GM21576 (cell line): Measurements from ENCODE around the gene PRKAG2.

ENCODE experiments used
- ATAC-seq: cut with Tn5 transposase; IDR thresholded peaks from one replicate; pipeline ENCODE4 v1.9.1; 2021; ENCODE audit warnings: mild to moderate bottlenecking, moderate library complexity; ENCODE audit not compliant: unreplicated experiment

The PRKAG2 gene

DNA sequence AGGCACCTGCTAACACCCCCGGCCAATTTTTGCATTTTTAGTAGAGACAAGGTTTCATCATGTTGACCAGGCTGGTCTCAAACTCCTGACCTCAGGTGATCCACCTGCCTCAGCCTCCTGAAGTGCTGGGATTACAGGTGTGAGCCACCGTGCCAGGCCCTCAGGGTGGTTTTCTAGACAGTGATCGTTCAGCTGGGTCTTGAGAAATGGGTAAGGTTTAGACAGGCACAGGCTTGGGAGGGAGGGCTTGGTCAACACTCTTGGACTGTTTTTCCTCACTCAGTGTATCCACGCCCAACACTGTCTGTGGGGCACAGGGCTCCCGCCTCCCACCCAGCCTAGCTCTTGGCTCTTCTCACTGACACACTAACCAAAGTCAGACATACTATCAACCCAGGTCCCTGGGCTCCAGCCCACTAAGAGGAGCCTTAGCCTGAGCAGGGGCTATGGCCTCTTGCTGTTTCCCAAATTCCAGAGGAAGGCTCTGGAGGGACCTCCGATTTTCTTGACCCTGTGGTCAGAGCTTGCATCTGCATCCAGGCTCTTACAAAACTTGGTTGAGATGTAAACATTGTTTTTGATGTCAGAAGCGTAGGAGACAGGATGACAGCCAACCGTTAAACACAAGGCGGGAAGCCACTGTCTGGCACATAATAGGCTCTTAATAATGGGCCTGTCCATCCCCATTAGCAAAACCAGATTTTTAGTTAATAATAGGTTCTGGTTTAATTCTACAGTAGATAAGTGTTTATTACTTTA is 143.9 kb downstream of the PRKAG2 start:
- ATAC-seq: no peak

DNA sequence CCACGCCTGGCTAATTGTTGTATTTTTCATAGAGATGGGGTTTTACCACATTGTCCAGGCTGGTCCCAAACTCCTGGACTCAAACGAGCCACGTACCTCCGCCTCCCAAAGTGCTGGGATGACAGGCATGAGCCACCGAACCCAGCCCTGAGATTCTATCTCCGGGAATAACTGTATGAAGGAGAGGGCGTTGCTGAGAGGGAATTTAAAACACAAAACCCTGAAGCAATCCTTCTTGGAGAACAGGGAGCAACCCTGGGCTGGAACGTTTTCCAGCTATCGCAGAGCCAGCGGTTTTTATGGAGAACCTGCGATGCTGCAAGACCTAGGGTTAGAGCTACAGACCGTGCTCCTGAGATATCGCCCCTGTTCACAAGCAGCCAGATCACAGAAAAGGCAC is 144.6 kb downstream of the PRKAG2 start:
- no peak for ATAC-seq

DNA sequence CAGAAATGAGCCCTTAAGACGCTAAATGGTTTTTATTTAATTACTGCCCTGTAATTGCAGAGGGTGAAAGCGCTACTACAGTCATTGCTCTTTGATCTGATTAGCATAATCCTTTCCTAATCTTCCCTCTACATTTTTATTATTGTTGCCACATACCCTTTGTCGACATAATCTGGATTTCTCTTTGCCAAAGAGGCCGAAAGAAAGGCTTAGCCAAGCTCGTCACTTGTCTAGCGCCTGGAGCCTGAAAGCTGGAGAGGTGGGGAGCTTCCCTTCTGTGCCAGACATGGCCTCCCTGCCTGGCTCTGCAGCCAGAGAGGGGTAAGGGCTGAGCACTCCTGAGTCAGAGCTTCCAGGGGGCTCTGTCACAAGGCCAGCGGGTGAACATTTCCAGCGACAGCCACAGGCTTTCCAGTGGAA is 145.9 kb downstream of the PRKAG2 start:
- ATAC-seq: no peak

DNA sequence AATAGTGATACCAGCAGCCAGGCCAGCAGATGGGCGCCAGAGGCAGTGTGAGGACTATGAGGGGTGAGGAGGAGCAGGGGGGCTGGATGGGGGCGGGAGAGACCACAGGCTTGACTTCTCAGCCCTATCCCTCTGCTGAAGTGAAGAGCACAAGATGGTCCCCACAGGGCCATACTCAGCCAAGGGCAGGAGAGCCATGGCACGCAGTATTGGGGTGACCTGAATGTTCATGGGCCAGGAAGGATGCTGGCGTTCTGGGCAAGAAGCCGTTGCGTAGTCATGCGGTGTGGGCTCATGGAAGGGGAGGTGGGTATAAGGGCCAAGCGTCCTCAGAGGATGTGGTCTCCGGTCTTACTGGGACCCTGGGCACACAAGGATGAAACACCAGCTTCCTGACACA is 146.3 kb downstream of the PRKAG2 start:
- ATAC-seq: no peak

DNA sequence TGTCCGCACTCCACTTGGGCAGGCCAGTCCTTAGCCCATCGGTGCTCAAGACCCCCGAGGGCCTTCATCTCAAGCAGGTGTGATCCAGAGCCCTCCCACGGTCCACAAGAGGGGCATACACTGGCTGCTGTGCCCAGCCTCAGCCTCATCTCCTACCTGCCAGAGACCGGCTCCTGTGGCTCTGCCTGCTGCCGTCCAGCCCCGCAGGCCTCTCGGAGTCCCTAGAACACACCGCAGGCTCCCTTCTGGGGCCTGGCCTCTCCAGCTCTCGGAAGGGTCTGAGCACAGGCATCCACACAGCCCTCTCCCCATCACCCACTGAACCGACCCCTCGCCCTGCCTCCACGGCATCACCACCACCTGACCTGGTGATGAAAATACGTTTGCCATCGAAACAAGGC is 147.4 kb downstream of the PRKAG2 start:
- ATAC-seq: no peak

DNA sequence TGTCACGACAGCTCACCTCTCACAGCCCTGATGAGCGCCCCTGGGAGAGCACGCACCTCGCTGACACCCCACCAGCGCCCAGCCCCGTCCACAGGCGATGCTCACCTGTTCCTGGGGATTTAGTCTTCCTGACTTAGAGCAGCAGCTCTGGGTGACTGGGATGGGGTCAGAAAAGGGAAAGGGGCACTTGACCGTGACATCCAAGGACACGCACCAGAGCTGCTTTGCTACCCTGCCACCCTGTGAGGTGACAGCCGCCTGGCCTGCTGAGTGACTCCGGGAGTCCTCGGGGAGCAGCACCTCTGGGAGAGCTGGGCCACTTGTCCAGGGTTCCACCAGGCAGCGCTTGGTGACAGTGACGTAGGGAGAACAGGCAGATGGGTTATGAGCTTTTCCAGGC is 148.2 kb downstream of the PRKAG2 start:
- no peak for ATAC-seq

DNA sequence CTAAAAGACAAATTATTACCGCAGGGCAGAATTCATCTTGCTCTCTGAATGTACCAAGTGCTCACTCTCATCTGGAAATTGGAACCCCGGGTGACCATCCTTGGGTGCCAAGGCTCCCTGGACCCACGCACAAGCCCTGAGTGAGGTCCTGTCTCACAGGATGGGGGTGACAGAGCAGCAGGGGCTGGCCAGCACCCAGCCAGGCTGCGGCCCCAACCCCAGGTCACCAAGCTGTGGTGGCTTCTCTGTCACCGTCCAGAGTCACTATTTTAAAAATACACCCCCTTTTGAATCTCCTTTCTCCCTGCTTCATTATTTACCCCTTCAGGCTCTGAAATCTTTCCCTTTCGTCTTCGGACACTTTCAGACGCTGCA is 148.6 kb downstream of the PRKAG2 start:
- no peak for ATAC-seq

DNA sequence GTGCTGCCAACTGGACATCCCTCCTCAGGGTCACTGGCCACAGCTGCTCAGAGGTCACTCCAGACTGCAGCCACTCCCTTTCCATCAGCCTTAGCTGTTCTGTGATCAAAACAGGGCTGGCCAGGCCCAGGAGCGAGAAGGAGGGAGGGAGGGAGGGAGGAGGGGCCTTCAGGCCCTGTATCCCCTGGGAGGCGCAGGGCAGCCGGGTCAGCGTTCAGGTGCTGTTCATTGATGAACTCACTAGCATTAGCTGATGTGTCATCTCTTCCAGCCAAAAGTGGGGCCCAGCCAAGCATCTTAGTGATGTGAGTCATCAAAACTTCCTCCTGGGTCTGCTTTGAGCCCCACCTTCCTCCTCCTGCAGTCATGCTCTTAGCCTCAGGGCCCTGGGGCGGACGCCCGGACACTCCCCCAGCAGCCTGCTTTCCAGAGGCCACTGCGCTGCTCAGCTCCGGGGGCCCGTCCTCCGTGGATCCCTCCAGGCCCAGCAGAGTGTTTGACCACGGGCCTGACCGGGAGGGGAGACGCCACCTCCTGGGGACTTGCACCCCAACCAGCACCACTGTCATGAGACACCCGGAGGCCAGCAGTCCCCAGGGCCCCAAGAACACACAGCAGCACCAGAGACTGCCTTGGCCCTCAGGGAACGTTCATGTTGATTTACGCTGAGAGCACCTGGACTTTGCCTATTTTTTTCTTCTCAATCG is 149.2 kb downstream of the PRKAG2 start:
- peak; percentile 76 for ATAC-seq

DNA sequence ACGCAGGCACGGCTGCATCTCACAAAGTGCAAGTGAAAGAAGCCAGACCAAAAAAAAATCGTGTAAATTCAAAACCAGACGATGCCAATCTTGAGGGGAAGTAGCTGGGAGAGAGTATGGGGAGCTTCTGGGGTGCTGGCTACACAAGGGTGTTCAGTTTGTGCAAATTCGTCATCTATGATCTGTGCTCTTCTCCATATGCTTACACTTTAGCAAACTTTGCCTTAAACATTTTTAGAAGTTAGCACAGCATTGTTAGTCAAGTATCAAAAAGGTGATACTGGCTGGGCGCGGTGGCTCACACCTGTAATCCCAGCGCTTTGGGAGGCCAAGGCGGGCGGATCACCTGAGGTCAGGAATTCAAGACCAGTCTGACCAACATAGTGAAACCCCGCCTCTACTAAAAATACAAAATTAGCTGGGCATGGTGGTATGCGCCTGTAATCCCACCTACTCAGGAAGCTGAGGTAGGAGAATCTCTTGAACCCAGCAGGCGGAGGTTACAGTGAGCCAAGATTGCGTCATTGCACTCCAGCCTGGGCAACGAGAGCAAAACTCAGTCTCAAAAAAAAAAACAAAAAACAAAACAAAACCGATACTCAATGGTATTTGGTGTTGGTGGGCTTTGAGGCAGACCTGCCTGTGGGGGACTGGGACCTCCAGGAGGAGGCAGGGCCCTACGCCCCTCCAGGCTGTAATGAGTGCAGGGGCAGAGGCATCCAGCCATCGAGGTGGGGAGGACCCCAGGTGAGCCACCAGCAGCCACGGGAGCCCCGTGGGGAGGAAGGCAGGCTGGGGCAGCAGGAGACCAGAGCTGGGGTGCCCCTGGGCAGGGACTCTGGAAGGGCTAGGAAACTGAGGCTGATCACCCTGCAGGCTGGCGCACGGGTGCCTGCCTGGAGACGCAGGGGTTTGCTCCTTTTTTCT is 150.0 kb downstream of the PRKAG2 start:
- ATAC-seq: no peak

DNA sequence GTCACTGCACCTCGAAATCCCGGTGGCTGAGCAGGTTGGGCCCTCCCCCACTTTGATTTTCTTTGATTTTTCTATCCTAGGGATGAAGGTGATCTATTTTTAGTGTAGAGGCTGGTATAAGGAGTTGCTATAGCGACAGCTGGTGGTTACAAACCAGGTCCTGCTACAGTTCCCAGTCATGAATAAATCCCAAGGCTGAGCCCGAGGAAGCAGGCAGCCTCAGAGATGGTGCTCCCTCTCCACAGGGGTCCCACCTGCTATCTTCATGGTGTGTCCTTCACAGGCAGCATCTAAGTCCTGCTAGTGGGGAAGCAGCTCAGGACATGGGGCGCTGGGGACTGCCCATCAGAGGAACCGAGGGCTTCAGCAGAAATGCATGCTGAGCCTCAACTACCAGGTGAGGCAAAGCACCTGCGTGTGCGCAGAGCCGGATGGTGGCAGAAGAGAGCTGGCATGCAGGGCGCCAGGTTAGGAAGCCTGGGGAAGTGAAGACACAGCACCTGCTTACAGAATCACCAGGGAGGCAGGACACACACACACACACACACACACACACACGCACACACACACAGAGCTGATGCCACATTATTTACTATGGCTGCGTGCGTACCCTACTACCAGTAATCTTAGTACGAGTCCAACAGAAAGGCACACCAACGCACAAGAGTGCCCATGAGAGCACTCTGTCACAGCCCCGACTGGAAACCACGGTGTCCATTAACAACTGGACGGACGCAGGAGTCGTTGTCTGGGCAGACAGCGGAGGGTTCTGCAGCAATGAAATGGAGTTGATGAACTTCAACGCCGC is 150.9 kb downstream of the PRKAG2 start:
- no peak for ATAC-seq

DNA sequence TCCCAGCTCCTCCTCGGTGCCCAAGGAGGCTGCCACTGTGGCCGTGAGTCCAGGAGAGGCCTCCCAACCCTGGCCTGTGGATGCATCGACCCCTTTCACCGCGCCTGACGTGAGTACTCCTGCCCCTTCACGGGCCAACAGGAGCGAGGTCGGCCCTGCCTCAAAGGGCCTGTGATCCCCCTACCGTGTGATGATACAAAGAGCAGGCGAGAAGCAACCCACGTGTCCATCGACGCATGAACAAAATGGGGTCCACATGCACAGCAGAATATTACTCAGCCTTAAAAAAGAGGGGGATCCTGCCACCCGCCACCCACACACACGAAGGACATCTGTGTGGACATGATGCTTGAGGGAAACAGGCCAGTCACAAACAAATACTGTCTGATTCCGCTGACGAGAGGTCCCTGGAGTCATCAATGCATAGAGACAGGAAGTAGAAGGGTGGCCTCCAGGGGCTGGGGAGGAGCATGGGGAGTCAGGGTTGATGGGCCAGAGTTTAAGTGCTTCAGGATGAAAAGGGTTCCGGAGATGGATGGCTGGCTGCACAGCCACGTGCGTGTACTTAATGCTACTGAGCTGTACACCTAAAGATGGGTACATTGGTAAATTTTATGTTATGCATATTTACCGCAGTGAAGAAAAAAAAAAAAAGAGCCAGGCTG is 151.9 kb downstream of the PRKAG2 start:
- ATAC-seq: no peak

DNA sequence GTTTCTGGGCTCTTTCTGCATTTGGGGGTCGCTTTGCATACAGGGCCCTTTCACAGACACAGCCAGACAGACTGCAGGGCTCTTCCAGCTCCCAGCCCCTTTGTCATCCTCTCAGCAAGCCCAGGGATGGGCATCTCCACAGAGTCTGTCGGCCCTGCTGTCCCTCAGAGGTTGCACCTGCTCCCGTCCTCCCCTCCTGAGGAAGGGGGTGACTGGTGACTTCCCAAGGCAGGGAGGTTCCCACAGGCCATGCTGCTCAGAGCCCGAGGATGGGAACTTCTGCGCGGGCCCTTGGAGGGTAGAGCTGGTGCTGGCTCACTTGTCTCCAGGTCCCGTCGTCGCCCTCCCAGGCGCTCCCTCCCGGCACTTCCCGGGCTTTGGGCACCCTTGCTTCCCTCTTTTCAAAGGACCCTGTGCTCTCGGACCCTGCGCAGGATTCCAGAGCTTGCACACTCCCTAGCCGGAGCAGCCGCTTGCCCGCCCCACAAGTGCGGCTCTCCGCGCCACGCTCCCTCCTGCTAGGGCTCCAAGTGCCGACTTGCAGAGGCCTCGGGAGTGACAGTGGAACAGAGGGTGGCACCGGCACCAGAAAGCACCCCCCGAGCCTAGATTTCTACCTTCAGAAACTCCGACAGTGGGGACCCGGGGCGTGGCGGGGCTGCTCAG is 152.5 kb downstream of the PRKAG2 start:
- ATAC-seq: no peak

DNA sequence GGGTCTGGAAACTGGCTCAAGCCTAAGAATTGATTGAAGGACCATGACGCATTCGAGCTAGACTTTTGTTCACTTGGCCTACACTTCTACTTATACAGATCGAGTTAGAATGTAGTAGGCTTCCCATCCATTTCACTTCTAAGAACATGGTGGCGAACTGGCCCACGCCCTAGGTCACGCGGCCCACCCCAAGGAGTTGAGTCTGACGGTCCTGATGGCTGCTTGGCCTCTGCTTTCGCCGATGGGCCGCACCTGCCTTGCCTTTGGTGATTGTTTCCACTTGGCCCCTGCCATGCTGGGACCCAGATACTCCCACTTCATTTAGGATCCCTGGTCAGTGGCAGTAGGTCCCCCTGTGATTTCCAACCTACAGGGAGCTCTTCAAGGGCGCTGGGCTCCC is 153.6 kb downstream of the PRKAG2 start:
- ATAC-seq: no peak

DNA sequence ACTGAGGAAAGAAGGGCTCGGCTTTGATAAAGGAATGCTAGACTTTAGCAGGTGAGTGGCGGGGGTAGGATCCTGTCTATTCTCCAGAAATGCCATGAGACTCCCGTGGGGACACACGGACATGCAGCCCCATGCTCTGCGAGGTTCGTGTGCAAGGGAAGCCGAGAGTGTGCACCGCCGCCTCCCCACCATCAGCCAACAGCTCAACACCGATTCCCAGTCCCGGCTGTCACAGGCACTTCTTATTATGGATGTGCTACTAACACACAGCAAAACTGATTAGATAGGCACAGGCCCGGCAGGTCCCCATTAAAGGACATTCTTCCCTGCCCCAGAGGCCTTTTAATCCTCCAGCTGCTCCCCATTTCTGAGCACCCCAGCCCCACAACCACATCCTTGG is 154.4 kb downstream of the PRKAG2 start:
- ATAC-seq: no peak

DNA sequence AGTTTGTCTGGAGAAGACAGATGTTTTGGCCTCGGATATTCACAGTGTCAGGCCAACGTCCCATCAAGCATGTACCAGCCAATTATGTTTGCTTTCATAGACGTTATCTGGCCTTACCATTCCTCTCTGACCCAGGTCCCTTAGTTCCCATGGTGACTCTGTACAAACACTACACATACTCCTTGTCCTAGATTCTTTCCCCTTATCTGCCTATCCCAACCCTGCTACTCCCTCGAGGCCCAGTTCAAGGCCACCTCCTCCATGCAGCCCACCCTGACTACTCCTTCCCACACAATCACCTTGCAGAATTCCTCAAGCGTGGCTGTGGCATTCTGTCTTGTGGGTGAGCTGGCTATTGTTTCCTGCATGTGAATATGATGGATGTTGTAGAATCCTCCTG is 155.2 kb downstream of the PRKAG2 start:
- ATAC-seq: no peak

DNA sequence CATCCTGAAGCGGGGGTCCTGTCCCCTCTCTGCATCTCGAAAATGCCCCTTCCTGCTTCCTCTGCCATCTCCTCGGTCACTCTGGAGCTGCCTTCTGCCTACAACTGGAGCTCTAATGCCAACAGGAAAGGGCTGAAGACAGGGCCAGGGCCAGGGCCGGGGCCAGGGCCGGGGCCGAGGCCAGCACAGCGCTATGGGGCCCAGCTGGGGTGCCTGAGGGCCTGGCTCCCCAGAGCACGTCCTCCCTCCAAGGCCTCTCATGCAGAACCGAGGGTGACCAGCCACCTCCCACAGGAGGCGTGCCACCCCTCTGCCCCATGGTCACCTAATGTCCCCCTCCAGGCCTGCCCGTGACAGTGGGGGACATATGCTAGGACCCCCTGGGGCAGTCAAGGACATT is 155.7 kb downstream of the PRKAG2 start:
- no peak for ATAC-seq

DNA sequence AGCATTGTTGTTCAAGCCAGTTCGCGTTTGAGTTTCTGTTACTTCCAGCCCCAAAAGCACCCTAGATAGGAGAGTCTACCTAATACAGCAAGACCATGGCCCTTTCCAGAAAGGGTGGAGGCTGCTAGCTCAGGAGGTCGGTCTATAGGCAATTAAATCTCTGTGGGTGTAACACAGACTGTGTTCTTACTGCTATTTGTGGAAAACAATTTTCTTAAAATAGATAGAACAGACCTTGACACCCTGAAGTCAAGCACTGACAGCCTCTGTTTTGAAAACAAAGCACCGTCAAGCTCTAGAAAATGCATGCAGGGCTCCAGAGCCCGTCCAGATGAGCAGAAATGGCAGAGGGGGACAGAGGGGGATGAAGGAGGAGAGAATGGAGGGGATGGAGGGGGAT is 156.6 kb downstream of the PRKAG2 start:
- ATAC-seq: no peak

DNA sequence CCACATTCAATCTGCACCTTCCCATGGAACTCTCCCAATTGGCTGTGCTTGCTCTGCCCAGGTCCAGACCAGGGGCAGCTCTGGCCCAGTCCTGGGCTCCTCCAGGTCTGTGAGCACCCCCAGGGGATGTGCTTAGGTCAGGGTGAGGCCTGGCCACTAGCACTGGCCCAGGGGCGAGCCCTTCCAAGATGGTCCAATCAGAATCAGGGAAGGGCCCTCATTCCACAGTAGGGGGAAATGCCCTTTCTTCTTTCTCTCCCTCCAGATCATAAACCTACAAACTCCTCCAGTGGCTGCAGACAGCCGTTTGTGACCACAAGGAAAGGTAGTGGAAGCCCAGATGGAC is 157.0 kb downstream of the PRKAG2 start:
- no peak for ATAC-seq

DNA sequence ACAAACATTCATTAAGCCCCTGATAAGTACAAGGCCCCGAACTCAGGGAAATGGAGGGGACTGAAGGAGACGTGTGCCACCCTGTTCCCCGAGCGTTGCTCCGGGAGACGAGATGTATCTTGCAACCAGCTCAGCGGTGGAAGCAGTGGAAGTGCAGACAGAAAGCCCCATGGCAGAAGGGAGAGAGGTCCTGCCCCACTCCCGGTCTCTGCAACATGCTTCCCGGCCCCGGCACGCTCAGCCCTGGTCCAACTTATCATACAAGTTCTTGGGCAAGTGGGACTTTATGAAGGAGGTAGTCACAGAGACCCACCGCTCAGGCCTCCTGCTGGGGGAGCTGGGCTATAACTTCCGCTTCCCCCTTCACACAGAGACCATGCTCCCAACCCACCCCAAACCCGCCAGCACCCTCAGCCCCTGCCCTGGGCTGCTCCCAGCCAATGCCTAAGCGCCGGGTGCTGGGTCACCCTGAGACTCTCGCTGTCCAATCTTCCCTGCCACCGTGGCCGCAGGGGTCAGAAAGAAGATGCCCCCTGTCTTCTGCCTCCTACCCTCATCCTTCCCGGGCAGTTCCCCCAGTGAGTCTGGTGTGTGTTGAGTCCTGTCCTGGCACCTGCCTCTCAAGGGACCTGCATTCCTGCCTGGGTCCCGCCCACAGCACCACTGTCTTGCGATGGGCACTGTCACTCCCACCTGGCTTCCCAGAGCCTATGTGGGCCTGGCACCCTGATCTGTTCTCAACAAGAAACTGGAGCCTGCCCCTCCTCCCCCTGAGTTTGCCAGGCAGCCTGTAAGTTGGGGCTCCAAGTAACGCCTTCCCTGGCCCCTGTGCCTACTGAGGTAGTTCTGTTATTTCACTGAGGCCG is 157.7 kb downstream of the PRKAG2 start:
- no peak for ATAC-seq
